Neutrophil (primary cell): ENCODE results near the gene TNFRSF25.

Experiments
- H3K27ac ChIP-seq: fragments of 200-600 bp; sonication (generic); 2 replicates; pipeline ENCODE4 v1.5.1; 2016; ENCODE audit warnings: mild to moderate bottlenecking, moderate library complexity
- H3K27me3 ChIP-seq: fragments of 200-600 bp; sonication (generic); 2 replicates; pipeline ENCODE4 v1.6.0; 2016; ENCODE audit warnings: mild to moderate bottlenecking
- H3K36me3 ChIP-seq: fragments of 200-600 bp; sonication (generic); 2 replicates; pipeline ENCODE4 v1.5.1; 2017
- H3K4me1 ChIP-seq, 2 experiments: fragments of 200-600 bp in 1 of 2; sonication (generic) in 1 of 2; 1 replicate in 1 of 2; 2 replicates in 1 of 2; pipeline versions ENCODE4 v1.5.1 to v1.6.1; 2013 to 2016; ENCODE audit warnings: low read depth in 1 of 2, low read length in 1 of 2, mild to moderate bottlenecking in 1 of 2, moderate library complexity in 1 of 2; ENCODE audit not compliant: control insufficient read depth in 1 of 2, insufficient read depth in 1 of 2
- H3K4me3 ChIP-seq, 2 experiments: fragments of 200-600 bp in 1 of 2; sonication (generic) in 1 of 2; 1 replicate in 1 of 2; 2 replicates in 1 of 2; pipeline ENCODE4 v1.5.1; 2013 to 2016; ENCODE audit warnings: low read depth in 1 of 2, low read length in 1 of 2, mild to moderate bottlenecking in 1 of 2, moderate library complexity in 1 of 2
- H3K9me3 ChIP-seq: fragments of 200-600 bp; sonication (generic); 2 replicates; pipeline ENCODE4 v1.5.1; 2016
- CTCF ChIP-seq: fragments of 200-600 bp; sonication (generic); IDR thresholded peaks from 2 replicates; pipeline ENCODE4 v1.5.1; 2016; ENCODE audit warnings: antibody characterized with exemption

TNFRSF25 gene

GRCh38 chr1:6500544-6501278, 34.7 kb upstream of the TNFRSF25 start:
- Histone ChIP-seq H3K4me1 (no peaks in the 10 kb centered on the region), H3K27ac (no peak overlapping the region), H3K9me3 (no peaks in the 10 kb centered on the region), H3K4me3 (no peak overlapping the region), H3K27me3 (peaks cover 63% of the 10 kb centered on the region), H3K36me3 (no peaks in the 10 kb centered on the region)
- TF ChIP-seq CTCF: no peak

GRCh38 chr1:6499296-6499695, 33.3 kb upstream of the TNFRSF25 start:
- H3K4me1 ChIP-seq: no peaks in the 10 kb centered on the region
- H3K9me3 ChIP-seq: no peaks in the 10 kb centered on the region
- H3K4me3 ChIP-seq: no peak overlapping the region
- H3K27ac ChIP-seq: no peak overlapping the region
- H3K36me3 ChIP-seq: no peaks in the 10 kb centered on the region
- no peak for TF ChIP-seq CTCF
- peaks cover 77% of the 10 kb centered on the region for H3K27me3 ChIP-seq

GRCh38 chr1:6498576-6499111, 32.7 kb upstream of the TNFRSF25 start:
- TF ChIP-seq CTCF: no peak
- Histone ChIP-seq H3K4me1 (no peaks in the 10 kb centered on the region), H3K27me3 (peaks cover 84% of the 10 kb centered on the region), H3K36me3 (no peaks in the 10 kb centered on the region), H3K27ac (no peak overlapping the region), H3K4me3 (no peak overlapping the region), H3K9me3 (no peaks in the 10 kb centered on the region)

- H3K4me1 ChIP-seq: no peaks in the 10 kb centered on the region
- no peak for TF ChIP-seq CTCF
- H3K36me3 ChIP-seq: no peaks in the 10 kb centered on the region
- no peaks in the 10 kb centered on the region for H3K9me3 ChIP-seq
- no peak overlapping the region for H3K27ac ChIP-seq
- peaks cover 90% of the 10 kb centered on the region for H3K27me3 ChIP-seq
- no peak overlapping the region for H3K4me3 ChIP-seq
Observed at GRCh38 chr1:6497867-6498575, 32.0 kb upstream of the TNFRSF25 start.

- Histone ChIP-seq H3K9me3 (no peaks in the 10 kb centered on the region), H3K27ac (no peak overlapping the region), H3K36me3 (no peaks in the 10 kb centered on the region), H3K4me1 (no peaks in the 10 kb centered on the region), H3K4me3 (no peak overlapping the region), H3K27me3 (peaks cover 97% of the 10 kb centered on the region)
- no peak for TF ChIP-seq CTCF
Observed at GRCh38 chr1:6497215-6497866, 31.4 kb upstream of the TNFRSF25 start.
